ENCODE results near the gene PGAM1. TPM values are rescaled to one million over a fixed set of nuclear protein-coding genes. Genes with fewer than 3 reads are reported as not detected.

Gene PGAM1
- total RNA-seq, 1 experiment from 2014 or later = 846 TPM

Other genes with a start within 250 kb of the PGAM1 start
- gene SLIT1, start 240.2 kb upstream of the PGAM1 start, total RNA-seq (2014; rRNA removed; shearing (Covaris generic)) = 0.06 and 0.20 TPM in 2 replicates
- 8.8 and 11.3 TPM in 2 replicates for gene ARHGAP19, start 133.6 kb upstream of the PGAM1 start, total RNA-seq (2014; rRNA removed; shearing (Covaris generic))
- 12.1 and 13.2 TPM in 2 replicates for gene FRAT1, start 106.9 kb upstream of the PGAM1 start, total RNA-seq (2014; rRNA removed; shearing (Covaris generic))
- 29.7 and 41.2 TPM in 2 replicates for gene FRAT2, start 91.5 kb upstream of the PGAM1 start, total RNA-seq (2014; rRNA removed; shearing (Covaris generic))
- gene RRP12, start 24.9 kb upstream of the PGAM1 start, total RNA-seq (2014; rRNA removed; shearing (Covaris generic)) = 35.1 and 41.4 TPM in 2 replicates
- gene EXOSC1, start 19.8 kb downstream of the PGAM1 start, total RNA-seq (2014; rRNA removed; shearing (Covaris generic)) = 56.7 and 61.7 TPM in 2 replicates
- gene ZDHHC16, start 20.0 kb downstream of the PGAM1 start, total RNA-seq (2014; rRNA removed; shearing (Covaris generic)) = 70.4 and 82.5 TPM in 2 replicates
- 67.8 and 89.3 TPM in 2 replicates for gene MMS19, start 72.2 kb downstream of the PGAM1 start, total RNA-seq (2014; rRNA removed; shearing (Covaris generic))
- gene UBTD1, start 72.7 kb downstream of the PGAM1 start, total RNA-seq (2014; rRNA removed; shearing (Covaris generic)) = 32.5 and 39.5 TPM in 2 replicates
- gene ANKRD2, start 146.6 kb downstream of the PGAM1 start, total RNA-seq (2014; rRNA removed; shearing (Covaris generic)) = 0.41 and 3.4 TPM in 2 replicates
- 8.0 and 8.1 TPM in 2 replicates for gene HOGA1, start 158.2 kb downstream of the PGAM1 start, total RNA-seq (2014; rRNA removed; shearing (Covaris generic))
- gene C10orf62, start 163.5 kb downstream of the PGAM1 start, total RNA-seq (2014; rRNA removed; shearing (Covaris generic)) = 0.24 TPM in 1 of 2 replicates, not detected in the other
- gene MORN4, start 207.3 kb downstream of the PGAM1 start, total RNA-seq (2014; rRNA removed; shearing (Covaris generic)) = 15.6 and 18.8 TPM in 2 replicates
- 40.2 and 42.2 TPM in 2 replicates for gene PI4K2A, start 214.5 kb downstream of the PGAM1 start, total RNA-seq (2014; rRNA removed; shearing (Covaris generic))